HG03442 (cell line): ENCODE results near the gene CNOT10.
"Not testable (repeated sequence)": the region's sequence is repeated elsewhere in the genome, so short reads cannot be mapped to it uniquely, and the experiment has no call there.

Experiments
- ATAC-seq: cut with Tn5 transposase; IDR thresholded peaks from one replicate; pipeline ENCODE4 v1.9.1; 2021; ENCODE audit warnings: mild to moderate bottlenecking, moderate library complexity; ENCODE audit not compliant: unreplicated experiment

CNOT10 gene

GRCh38 chr3:32757618-32758374 lies 72.8 kb downstream of the CNOT10 start:
- ATAC-seq: no peak

GRCh38 chr3:32758375-32758753 lies 73.4 kb downstream of the CNOT10 start:
- ATAC-seq: no peak

DNA sequence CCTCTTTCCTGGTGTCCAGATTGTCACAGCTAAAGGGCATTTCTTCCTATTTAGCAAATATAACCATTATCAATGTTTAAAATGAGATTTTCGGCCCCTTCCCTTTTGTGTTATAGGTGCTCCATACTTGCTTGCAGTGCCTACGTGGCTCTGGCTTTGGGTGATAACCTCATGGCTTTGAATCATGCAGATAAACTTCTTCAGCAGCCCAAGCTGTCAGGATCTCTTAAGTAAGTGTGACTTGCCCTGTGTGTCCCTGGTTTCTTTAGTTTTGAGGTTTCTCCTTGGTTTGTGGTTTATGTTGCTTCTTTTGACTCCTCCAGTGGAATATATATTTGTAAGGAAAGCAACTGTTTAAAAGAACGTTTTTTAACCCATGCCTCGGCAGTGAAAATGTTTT lies 74.4 kb downstream of the CNOT10 start:
- no peak for ATAC-seq

- ATAC-seq: no peak
These were observed 79.5 kb downstream of the CNOT10 start for GRCh38 chr3:32764481-32764880.

DNA sequence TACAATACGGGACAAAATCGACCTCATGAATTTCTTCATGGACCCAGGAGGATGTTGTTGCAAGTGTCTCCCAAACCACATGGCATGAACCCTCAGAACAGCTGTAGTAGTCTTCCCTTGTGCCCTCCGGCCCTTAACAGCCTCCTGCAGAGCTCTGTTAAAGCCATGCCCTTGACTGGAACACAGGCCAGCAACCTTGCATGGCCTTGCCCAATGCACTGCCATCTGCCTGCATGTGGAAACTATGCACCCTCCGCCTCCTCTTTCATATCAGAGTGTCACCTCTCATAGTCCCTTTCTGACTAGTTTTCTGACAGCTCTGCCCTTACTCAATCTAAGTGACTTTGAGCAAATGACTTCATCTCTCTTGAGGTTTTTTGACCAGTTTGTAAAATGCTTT lies 93.4 kb downstream of the CNOT10 start:
- ATAC-seq: no peak

DNA sequence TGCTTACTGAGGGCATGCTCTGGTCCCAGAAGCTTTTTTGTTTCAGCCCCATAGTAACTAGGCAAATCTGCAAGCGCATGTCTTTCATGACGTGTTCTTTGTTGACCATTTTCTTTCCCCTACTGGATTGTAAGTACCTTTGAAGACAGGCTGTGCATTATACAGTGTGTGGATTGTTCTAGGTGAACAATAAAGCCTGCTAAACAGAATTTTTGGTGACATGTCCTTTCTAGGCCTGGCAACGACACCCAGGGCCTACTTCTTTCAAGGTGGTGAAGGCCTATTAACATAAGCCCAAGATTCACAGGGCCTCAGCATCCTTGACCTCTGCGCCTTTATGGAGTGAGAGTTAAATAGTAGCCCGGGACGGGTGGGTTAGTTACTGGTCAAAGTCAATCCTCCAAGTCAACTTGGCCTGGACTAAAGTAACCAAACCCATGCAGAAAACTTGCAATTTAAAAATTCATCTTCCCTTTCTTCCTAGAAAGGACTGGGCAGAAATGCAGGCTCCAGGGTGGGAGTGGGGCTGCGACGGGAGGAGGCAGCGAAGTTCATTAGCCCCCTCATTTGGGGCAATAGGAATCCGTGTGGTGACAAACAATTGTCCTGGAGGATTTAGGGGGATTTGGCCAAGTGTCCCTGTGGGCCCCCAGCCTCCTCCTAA lies 95.2 kb downstream of the CNOT10 start:
- ATAC-seq: no peak

DNA sequence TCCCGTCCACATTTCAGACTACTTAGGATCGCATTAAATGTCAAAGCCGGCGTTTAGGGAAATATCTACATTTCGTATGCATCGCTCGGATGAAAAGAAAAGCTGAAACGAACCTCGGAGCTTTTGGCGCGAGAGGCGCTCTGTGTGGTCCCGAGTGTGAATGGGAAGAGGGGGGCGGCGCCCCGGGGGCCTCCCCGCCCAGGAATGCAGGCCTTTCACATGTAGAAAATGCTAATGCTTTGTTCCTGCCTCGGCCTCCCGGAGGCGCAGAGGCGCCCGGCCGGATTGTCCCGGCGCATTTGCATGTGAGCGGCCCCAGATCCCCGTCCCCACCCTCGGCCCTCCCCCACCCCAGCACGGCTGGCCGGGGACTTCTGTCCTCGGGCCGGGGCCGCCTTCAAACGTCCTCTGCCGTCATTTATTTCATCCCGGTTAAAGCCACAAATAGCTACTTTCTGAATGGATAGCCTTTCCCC lies 95.8 kb downstream of the CNOT10 start:
- ATAC-seq: peak; percentile 17

GRCh38 chr3:32781211-32781968 lies 96.4 kb downstream of the CNOT10 start:
- peak; percentile 91 for ATAC-seq

DNA sequence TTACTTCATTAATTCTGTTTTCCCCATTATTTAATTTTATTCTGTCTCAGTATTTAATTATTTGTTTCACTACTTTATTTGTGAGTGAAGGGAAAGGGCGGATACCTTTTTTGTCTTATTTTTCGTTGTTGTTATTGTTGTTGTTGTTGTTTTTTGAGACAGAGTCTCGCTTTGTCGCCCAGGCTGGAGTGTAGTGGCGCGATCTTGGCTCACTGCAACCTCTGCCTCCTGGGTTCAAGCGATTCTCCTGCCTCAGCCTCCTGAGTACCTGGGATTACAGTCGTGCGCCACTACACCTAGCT lies 96.9 kb downstream of the CNOT10 start:
- not testable (repeated sequence) for ATAC-seq

- no peak for ATAC-seq
These were observed 97.4 kb downstream of the CNOT10 start for GRCh38 chr3:32782407-32782806.

GRCh38 chr3:32791833-32792232 lies 106.8 kb downstream of the CNOT10 start:
- ATAC-seq: no peak

DNA sequence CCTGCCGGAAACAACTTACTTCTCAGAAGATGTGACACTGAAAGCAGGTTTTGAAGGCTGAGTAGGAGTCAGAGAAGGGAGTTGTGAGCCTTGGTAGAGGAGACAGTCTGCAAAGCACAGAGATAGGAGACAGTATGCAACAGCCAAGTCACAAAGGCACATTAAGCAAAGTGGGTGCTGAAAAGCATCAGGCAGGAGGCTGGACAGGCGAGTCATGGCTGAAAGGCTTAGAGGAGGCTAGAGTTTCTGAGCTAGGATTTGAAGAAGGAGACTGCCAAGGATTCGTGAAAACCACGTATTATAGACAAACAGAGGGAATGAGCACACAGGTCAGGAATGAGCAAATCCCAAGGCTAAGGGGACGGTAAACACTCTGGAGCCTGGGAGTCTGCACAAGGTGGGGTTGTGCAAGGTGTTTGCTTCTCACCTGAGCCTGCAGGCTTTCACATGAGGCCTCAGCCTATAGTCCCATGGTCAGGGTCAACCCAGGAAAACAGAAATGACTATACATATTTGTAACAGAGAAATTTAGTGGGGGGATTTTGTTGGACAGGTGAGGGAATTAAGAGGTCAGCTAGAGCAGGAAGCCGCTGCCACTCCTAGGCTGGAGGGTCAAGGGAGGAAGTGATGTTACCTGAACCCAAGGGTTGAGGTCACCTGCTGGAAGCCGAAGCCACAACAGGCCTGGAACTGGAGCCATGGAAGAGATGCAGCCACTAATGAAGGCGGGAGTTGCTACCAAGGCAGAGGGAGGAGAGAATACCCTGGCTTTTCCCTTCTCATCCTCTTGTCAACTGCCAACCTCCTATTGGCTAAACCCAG lies 109.7 kb downstream of the CNOT10 start:
- ATAC-seq: no peak

DNA sequence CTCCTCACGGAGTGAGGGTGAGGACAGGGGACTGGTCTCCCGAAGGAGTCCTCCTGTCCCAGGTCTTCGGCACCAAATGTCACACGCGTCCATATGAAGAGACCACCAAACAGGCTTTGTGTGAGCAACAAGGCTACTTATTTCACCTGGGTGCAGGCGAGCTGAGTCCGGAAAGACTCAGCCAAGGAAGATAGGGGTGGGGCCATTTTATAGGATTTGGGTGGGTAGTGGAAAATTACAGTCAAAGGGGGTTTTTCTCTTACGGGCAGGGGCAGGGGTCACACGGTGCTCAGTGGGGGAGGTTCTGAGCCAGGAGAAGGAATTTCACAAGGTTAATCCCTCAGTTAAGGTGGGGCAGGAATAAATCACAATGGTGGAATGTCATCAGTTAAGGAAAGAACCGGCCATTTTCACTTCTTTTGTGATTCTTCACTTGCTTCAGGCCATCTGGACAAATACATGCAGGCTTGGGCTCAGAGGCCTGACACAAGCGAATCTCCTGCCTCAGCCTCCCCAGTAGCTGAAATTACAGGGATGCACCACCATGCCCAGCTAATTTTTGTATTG lies 111.5 kb downstream of the CNOT10 start:
- ATAC-seq: not testable (repeated sequence)

- ATAC-seq: no peak
These were observed 112.8 kb downstream of the CNOT10 start for GRCh38 chr3:32797776-32798175.

- ATAC-seq: not testable (repeated sequence)
These were observed 116.5 kb downstream of the CNOT10 start for GRCh38 chr3:32801440-32801839.

DNA sequence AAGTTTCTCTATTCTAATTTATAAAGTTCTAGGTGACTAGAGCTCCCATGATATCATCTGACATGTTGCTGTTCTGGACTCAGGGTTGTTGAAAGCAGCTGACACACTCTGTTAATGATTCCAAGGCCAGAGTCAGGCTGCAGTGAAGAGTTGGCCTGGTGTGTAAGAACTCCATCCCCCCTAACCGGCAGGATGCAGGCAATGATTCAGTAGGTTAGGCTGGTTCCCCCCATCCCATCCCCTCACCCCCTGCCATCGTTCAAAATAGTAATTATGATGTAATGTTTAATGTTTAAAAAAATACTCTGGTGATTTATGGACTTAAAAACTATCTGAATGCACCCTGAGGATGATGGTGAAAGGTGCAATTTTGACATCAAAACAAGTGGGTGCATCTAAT lies 128.2 kb downstream of the CNOT10 start:
- no peak for ATAC-seq

GRCh38 chr3:32814361-32814760 lies 129.4 kb downstream of the CNOT10 start:
- ATAC-seq: no peak

DNA sequence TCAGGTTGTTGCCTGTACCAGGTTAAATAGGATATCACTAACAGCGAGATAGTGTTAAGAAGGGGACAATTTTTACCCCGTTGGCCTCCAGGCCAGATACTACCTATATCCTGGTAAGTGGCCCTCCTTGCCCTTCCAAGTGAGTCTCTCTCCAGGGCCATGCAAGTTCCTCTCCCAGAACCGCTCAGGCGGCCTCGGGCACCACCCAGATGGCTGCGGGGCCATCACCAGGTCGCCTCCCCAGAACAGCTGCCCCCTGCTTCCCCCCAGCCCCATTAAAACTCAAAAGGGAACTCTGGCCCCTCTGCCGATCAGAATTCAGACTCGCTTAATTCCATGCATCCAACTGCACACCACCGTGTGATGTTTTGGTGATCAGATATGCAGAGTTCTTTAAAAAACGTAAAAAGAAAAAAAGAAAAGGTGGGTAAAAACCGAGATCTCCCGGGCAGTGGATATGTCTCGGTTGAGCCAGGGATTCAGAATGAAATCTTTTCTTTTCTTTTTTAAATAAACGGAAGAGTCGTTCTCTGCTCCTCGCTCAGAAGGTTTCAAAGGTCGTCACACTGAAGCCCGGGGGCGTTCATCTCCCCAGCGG lies 131.0 kb downstream of the CNOT10 start:
- no peak for ATAC-seq

DNA sequence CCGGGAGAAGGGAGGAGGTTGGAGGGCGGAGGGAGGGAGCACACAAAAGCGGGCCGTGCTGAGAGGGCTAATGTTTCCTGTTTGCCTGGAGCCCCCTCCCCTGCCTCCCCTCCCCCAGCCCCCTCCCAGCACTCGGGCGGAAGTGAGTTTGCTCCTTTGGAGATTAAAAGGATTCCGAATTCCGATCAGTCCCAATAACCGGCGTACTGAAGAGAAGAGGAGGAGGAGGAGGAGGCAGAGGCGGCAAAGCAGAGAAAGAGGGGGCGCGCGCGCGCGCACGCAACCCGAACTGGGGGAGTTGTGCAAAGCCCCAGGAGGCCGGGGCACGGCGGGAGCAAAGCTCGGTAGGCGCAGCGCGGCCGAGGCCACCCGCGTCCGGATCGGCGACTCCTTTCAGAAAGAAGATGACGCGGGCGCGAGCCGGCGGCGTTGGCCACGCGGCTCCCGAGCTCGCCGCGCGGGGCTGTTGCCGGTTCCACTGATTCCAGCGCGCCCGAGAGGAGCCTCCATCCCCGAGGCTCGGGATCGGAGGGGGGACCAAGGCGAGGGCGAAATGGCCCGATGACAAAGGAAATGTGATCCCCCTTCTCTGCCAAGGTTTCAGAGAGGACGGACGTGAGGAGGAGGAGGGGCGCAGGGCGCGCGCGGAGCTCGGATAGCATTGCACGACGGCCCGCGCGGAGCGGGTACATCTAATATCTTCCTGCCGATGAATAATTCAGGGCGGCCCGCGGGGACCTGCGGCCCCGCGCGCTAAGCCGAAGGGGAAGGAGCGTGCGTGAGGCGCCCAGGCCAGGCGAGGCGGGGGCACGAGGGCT lies 131.7 kb downstream of the CNOT10 start:
- no peak for ATAC-seq

- ATAC-seq: no peak
These were observed 132.2 kb downstream of the CNOT10 start for GRCh38 chr3:32817257-32817557.
